Kidney glomerular epithelial cell (primary cell): ENCODE results near the gene ATP13A3.

Source experiments
- DNase-seq: peaks from one replicate; lab custom pipeline; 2025; lab: John Stamatoyannopoulos, UW

ATP13A3 gene

DNA sequence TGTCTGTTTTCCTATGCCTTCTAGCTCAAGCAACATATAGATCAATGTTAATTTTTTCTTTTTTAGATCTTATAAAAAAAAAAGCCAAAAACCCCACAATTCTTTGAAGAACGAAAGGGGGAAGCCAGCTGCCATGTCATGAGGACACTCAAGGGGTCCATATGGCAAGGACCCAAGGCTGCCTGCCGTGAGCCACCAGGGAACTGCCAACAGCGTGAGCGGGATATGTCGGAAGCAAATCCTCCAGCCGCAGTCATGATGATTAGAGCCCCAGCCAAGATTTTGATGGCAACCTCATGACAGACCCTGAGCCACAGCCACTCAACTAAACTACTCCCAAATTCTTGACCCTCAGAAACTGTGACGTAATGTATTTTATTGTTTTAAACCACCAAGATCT lies 94.2 kb downstream of the ATP13A3 start:
- no peak for DNase-seq

DNA sequence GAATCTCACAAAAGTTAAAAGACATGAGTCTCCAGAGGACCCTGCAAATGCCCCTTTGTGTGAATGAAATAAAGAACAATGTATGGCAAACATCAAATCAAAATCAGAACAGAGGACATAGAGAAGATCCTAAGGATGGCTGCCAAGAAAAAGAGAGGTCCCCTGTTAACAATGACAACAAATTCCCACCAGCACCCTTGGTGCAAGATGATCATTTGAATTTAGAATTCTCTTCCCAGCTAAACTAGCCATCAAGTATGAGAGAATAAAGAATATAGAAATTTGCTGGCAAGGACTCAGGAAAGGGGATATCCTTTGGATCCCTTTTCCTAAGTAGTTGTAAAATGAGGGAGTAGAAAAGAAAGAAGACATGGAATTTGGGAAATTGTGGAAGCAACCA lies 96.0 kb downstream of the ATP13A3 start:
- DNase-seq, result no peak

DNA sequence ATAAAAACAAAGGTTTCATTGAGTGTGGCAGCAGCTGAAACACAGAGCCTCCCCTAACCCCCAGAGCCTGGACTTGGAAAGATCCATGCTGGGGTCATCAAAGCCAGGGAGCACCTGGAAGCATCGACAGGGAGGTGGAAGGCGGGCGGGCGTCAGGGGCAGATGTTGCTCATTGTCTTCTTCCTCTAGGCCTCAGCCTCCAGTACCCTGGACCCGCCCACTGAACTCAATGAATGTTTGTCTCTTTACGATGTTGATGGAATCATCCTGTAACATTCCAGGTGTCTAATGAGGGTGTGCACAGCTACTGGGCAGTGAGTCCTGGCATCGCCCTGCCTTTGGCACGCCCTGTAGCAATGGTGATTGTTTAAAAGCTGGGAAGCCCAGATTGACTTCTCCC lies 97.5 kb downstream of the ATP13A3 start:
- no peak for DNase-seq

DNA sequence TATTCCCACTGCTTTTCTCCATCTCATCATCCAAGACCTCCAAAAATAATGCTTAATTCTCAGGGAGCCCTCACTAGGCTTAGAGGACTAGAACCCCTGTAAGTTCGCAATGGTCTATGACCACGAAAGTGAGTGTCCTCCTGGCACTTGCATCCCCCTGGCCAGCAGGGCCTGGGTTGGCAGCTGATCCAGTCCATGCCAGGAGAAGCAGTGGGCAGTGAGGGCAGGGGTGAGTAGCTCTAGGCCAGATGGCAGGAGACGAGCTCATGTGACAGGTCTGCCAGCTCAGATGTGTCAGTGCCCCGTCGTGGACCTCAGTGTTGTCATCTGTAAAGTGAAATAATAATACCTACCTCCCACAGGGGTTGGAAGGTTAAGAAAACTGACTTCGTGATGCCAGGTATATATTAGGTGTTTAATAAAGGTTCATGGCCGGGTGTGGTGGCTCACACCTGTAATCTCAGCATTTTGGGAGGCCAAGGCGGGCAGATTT lies 98.8 kb downstream of the ATP13A3 start:
- no peak for DNase-seq

DNA sequence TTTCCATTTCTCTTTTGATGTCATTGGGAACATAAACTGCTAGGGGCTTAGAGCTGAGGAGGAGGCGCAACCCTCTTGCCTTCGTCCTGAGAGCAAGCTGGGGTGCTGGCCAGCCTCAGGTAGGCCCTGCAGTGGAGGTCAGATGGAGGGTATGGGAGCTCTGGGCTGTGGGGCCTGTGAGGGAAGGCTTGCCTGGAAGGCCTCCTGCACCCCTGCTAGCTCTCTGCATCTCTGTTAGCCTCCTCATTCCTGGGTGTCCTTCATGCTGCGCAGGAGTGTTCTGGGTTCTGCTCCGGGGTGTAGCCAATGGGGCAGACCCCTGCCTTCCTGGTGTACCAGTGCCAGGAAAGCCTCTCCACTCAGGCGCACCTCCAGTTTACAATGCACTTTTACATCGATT lies 99.5 kb downstream of the ATP13A3 start:
- DNase-seq, result no peak

DNA sequence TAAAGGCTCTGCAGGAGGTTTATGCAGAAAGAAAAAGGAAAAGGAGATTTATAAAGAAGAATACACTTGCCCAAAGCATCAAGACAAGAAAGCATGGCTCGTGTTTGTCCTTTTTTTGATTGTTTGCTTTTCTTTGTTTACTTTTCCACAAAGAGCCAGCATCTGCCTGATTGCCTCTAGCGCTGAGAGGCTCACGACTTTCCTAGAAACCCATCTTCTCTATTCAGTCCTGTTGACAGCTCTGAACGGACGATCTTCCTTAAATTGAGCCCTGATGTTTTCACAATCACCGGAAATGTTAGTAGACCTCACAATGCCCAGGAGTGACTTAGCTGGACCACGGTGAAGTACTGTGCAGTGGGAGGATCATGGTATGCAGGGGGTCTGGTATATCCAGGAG lies 100.2 kb downstream of the ATP13A3 start:
- DNase-seq, result no peak

DNA sequence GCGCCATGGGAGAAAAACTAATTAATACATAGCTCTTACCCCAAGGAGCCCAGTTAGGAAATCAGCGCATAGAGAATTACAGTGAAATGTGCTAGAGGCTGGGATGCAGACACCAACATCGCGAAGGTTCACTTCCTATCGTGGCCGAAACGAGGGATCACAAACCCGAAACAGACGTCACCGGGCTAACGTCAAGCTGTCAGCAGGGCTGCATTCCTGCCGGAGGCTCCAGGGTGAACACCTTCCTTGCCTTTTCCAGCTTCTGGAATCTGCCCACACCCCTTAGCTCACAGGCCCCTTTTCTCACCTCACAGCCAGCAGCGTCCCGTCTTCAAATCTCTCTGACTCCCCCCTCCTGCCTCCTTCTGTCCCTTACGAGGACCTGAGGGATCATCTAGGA lies 100.7 kb downstream of the ATP13A3 start:
- DNase-seq, result no peak

DNA sequence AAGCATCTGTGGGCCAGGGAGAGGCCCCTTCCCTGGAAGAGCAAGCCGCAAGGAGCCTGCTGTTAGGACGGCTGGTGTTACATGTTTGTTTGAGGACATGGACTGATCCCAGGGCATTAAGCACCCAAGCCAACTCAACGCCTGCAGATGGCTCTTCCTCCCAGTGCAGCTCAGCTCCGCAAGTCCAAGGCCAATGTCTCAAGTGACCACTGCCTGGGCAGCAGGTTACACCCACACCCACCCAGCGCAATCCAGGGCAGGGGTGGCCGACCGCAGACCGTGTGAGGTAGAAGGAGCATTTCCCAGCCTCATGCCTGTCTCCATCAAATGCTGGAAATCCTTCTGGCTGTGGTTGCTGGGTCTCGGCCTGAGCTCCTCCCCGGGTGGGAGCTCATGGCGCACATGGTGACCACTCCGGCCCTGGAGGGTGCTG lies 102.2 kb downstream of the ATP13A3 start:
- DNase-seq, result no peak

DNA sequence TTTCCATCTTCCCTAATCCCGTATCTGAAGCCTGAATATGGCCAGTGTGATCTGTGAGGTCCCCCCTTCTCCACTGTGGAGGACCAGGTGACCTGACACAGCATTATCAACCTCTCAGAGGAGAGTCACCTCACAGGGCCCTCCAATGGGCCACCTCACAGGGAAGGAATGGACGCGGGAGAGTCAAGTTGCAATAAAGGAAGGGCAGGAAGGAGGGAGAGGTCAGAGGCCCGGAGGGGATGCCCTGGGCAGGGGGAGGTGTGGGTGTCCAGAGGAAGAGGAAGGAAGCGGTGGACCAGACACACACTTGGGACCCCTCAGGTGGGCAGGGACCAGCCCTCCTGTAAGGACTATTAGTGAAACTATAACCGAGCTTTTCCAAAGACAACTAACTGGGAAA lies 102.6 kb downstream of the ATP13A3 start:
- DNase-seq, result no peak

DNA sequence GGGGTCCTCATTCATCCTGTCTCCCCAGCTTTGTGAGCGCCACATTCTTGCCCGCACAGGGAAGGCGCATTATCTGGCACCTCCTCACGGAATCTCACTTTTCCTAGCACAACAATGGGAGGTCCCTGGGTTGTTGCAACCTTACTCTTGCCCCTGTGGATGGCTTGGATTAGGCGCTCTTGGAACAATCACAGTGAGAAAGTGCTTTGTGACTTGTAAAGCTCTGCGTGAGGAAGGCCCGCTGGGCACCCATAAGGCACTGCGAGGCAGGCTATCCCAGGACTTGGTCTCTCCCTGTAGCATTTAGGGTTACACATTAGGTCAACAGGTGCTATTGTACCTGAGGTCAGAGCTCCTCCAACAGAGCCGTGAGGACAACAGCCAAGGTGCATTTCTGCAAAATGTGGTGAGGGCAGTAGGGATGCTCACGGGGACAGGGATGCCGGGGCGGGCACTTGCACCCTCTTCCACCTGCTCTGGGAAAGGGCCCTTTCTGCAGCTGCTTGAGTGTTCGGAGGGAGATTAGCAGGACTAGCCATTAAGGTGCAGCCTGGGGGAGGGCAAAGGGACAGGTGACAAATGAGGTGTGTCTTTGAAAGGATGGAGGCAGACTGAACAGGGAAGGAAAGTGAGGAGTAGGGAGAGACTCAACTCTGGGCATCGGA lies 103.4 kb downstream of the ATP13A3 start:
- no peak for DNase-seq

DNA sequence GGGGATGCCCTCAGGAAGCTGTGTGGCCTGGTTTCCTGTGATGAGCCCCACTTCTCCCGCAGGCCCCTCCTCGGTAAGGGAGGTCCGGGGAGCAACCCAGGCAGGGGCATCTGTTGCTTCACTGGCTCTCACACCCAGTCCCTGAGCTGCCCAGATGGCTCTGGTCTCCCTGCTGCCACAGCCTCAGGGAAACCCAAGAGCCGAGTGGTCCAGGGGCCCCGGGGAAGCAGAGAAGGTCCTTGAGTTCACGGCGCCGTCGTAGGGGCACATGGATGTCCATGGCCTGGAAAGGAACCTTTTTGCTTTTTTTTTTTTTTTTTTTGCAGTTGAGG lies 103.9 kb downstream of the ATP13A3 start:
- DNase-seq, result no peak

DNA sequence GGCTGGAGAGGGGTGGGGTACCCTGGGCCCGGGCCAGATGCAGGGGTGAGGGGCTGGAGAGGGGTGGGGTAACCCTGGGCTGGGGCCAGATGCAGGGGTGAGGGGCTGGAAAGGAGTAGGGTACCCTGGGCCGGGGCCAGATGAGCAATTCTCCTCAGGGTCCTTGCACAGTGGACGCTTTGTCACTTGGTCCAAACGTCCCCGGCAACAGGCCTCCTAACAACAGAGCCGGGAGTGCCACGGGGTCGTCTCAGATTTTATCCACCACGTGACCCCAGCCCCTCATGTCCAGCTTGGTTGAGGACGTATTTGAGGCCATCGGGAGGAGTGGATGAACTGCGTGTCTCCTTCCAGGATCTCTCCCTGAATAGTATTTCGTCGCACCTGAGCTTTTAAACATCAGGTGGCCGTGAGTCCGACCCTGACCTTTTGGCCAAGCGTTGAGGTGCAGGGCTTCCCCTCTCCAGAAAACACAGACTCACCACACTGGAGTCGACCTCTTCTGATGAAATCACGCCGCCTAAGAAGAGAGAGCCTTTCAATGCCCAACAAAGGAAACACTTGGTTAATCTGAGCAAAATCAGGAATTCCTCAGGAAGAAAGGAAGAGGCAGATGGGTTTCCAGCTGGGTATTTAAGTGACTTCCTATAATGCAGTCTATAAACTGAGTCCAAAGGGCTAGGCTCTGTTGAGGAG lies 104.5 kb downstream of the ATP13A3 start:
- no peak for DNase-seq

DNA sequence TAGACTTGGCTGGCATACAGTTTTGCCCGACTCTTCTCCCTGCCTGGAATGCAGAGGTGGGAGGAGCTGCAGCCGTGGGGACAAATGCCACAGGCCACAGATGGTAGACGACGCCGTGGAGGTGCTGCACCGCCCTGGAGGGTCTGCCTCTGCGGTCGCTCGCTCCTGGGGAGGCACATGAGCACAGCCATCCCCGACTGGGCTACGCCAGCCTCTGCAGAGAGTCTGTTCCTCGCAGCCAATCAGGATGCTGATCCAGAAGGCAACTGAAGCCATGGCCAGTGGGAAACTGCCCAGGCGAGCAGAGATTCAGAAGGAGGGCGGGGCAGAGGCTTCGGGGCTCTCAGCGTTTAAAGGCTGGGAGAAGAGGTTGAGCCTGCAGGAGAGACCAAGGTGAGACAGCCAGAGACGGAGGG lies 105.3 kb downstream of the ATP13A3 start:
- no peak for DNase-seq

DNA sequence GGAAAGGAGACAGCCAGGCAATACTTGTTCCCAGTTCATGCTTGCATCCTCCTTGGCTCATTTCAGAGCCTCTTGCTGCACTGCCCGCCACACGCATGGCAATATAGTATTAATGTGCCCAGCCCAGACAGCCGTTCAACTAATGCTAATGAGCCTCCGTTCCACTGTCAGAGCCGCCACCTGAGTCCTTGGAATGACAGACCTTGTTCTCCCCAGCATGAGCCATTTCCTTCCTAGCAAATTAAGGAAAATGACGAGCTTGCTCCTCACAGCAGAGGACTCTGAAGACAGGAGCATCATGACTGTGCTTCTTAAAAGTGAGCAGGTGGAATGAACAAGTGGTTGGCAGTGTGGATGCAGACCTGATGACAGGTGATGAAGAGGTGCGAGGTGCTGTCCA lies 106.5 kb downstream of the ATP13A3 start:
- DNase-seq, result no peak

DNA sequence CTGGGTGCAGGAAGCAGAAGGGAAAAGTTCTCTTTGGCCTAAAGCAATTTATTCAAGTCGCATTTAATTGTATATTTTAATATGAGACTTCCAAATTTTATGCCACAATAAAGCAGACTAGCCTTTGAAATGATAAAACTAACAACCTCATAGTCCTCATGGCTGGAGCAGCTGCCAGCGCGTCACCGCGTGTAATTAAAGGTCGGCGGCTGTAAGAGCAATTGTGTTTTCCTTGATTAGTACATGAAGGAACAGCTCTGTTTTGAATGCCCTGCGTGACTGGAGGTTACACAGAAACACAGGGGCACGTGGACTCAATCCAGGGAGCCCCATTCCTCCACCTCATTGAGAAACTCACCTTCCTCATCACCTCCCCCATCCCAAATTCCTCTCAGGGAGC lies 107.2 kb downstream of the ATP13A3 start:
- DNase-seq, result no peak

DNA sequence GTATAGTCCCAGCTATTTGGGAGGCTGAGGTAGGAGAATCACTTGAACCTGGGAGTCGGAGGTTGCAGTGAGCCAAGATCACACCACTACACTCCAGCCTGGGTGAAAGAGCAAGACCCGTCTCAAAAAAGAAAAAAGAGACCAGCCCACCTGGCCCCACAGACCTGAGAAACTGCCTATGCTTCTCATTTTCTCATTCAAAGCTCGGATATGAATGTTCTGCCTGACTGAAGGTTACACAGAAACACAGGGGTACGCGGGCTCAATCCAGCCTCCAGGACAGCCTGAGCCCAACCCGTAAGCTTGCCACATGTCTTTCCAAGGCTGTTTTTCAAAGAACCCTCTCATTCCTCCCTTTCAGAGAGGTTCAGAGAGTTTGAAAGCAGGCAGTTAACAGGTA lies 107.6 kb downstream of the ATP13A3 start:
- no peak for DNase-seq

DNA sequence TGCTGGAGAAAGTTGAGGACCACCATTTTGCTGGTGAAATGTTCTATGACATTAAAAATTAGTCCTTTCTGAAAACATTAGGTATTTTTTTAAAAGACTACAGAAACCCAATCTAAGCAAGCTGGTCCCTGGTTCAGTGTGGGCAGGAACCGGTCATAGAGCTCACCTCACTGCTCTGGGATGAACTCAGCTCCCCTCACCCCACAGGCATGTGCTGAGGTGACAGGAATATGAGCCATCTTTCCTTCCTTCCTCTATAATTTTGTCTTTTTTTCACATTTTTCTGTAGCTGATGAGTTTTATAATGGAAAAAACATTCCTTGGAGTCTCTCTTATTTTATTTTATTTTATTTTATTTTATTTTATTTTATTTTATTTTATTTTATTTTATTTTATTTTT lies 109.1 kb downstream of the ATP13A3 start:
- DNase-seq, result no peak

DNA sequence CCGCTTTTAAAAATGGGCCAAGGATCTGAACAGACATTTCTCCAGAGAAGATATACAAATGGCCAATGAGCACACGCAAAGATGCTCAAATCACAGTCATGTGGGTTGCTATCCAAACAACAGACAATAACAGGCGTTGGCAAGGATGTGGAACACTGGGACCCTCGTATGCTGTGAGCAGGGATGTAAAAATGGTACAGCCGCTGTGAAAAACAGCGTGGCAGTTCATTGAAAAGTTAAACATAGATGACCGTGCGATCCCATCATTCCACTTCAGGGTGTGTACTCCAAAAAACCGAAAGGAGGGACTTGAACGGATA lies 110.6 kb downstream of the ATP13A3 start:
- no peak for DNase-seq

DNA sequence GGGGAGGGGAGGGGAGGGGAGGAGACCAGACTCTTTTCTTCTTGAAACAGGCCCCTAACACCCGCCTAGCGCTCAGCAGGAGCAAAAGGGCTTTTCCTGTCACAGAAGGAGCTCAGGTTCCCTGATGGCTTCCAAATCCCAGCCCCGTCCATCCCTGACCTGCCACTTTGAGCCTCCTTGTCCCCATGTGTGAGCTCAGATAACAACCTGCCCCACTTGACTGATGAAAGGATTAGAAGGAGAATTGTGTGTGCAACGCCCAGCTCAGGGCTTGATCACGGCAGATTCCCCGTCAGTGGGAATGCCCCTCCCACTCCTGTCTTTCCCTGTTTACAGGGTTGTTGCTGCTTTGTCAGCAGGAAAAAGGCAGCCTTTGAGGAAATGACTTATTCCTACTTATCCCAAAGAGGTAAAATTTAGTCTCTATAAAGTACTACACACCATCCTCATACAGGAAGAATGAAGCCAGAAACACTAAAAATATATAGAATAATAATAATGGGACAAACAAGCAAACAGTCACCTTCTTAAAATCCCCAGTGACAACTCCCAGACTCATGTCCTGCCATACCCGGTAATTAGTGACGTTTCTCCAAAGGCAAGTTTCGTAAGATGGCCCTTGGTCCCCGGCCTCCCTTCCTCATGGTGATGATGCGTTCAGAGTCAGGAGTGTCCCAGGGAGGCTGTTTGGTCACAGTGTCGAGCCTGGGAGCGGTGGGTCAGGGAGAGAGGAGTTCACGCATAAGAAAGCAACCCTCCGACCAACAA lies 111.1 kb downstream of the ATP13A3 start:
- DNase-seq, result no peak

DNA sequence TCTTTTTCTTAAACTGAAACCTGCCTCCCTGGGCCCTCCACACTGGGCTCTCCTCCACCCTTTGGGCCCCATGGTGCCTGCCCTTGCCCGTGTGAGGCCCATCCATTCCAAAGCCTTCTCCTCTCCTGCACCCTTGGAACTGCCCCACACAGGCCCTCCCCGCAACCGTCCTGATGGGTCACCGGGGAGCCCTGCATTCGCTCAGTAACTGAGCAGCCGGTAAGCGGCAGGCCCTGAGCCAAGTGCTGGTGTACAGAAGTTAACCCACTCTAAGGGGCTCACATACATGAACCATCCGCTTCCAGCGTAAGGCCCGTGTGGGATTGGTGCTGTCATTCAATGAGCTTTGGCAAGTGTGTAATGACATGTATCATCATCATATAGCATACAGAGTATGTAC lies 111.9 kb downstream of the ATP13A3 start:
- no peak for DNase-seq

DNA sequence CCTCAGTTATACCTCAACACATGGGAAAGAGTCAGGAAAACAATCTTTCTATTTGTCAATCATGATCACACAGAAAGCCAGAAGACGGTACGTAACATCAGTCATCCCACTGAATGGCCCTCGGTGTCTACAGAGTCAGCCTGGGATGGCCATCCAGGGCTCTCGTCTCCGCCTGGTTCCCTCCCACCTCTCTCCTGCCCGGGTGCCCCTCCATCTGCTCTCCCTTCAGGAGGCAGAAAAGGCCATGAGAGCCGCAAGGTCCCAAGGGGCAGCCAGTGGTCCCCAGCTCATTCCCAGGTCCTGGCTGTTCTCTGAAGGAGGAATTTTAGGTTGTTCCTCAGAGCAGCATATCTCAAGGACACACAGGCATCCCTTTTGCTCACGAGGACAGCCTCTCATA lies 112.9 kb downstream of the ATP13A3 start:
- no peak for DNase-seq

DNA sequence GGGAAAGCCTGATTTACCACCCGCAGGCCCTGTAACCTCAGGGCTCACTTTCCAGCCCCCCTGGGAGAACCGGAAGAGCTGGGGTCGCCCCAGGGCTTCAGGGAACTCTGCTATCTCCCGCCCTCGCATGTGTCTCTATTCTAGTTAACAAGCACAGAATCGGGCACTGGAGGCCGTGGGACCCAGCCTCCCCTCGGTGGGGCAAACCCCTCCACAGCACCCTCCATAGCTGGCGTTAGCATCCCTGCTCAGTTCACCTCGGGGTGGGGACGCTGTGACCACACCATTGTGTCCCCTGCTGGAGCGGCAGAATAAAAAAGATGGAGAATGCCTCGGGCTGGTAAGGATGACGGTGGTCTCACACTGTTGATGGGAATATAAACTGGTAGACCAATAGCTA lies 113.8 kb downstream of the ATP13A3 start:
- no peak for DNase-seq

DNA sequence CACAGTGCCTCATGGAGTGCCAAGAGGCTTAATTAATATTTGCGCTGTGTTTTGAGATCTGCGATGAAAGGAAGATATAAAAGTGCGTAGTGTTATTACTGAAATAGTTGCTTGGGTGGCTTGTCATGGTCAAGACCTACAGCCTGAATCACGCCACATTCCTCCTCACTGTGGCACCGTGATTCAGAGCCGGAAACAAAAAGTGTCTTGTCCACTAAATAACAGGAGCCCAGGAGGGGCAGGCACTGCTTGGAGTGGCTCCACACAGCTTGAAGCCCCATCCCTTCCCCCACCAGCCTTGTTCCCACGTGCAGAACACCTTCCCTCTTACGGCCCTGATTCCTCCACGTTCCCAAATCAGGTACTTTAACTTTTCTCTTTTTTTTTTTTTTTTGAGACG lies 116.0 kb downstream of the ATP13A3 start:
- no peak for DNase-seq
